ENCODE results near the gene NFIB. TPM values are rescaled to one million over a fixed set of nuclear protein-coding genes. Genes with fewer than 3 reads are reported as not detected.

Gene NFIB
- total RNA-seq, 1 donor from 2014 or later, result 99.9 TPM

- no peaks in the 10 kb centered on the region for H3K4me1 ChIP-seq
- no peak for TF ChIP-seq CTCF (IDR thresholded peaks at IDR 0.05)
- H3K4me3 ChIP-seq, result no peak overlapping the region
- no peaks in the 10 kb centered on the region for H3K36me3 ChIP-seq
- H3K9me3 ChIP-seq, result no peaks in the 10 kb centered on the region
- no peak overlapping the region for H3K27ac ChIP-seq
- no peak for DNase-seq (ENCODE audit: low spot score in 2 of 2)
- H3K27me3 ChIP-seq, result no peaks in the 10 kb centered on the region
- intact Hi-C loops (cut with DNase I), result no loop called here
These were observed 247.1 kb downstream of the NFIB start for GRCh38 chr9:14066831-14067230.

- DNase-seq (ENCODE audit: low spot score in 2 of 2), result no peak
- Histone ChIP-seq H3K9me3 (no peaks in the 10 kb centered on the region), H3K27ac (no peak overlapping the region), H3K4me1 (no peaks in the 10 kb centered on the region), H3K27me3 (no peaks in the 10 kb centered on the region), H3K36me3 (no peaks in the 10 kb centered on the region), H3K4me3 (no peak overlapping the region)
- intact Hi-C loops (cut with DNase I), result no loop called here
- no peak for TF ChIP-seq CTCF (IDR thresholded peaks at IDR 0.05)
These were observed 247.9 kb downstream of the NFIB start for GRCh38 chr9:14066032-14066431.

GRCh38 chr9:14064940-14065339, 249.0 kb downstream of the NFIB start:
- Histone ChIP-seq H3K36me3 (no peaks in the 10 kb centered on the region), H3K27me3 (no peaks in the 10 kb centered on the region), H3K9me3 (no peaks in the 10 kb centered on the region), H3K27ac (no peak overlapping the region), H3K4me1 (no peaks in the 10 kb centered on the region), H3K4me3 (no peak overlapping the region)
- DNase-seq (ENCODE audit: low spot score in 2 of 2), result no peak
- TF ChIP-seq CTCF (IDR thresholded peaks at IDR 0.05), result no peak
- intact Hi-C loops (cut with DNase I), result no loop called here

- DNase-seq (ENCODE audit: low spot score in 2 of 2), result no peak
These were observed 250.2 kb downstream of the NFIB start for GRCh38 chr9:14063756-14064155.

GRCh38 chr9:14062586-14063221, 251.2 kb downstream of the NFIB start:
- H3K27ac ChIP-seq, result no peak overlapping the region
- DNase-seq (ENCODE audit: low spot score in 2 of 2), result no peak
- no peak overlapping the region for H3K4me3 ChIP-seq
- no peak for TF ChIP-seq CTCF (IDR thresholded peaks at IDR 0.05)
- H3K4me1 ChIP-seq, result no peaks in the 10 kb centered on the region
- no peaks in the 10 kb centered on the region for H3K9me3 ChIP-seq
- H3K27me3 ChIP-seq, result no peaks in the 10 kb centered on the region
- intact Hi-C loops (cut with DNase I), result no loop called here
- H3K36me3 ChIP-seq, result no peaks in the 10 kb centered on the region

More at GRCh38 chr9:14063756-14064155, 250.2 kb downstream of the NFIB start:
- Histone ChIP-seq H3K27ac (no peak overlapping the region), H3K4me3 (no peak overlapping the region), H3K36me3 (no peaks in the 10 kb centered on the region), H3K4me1 (no peaks in the 10 kb centered on the region), H3K9me3 (no peaks in the 10 kb centered on the region), H3K27me3 (no peaks in the 10 kb centered on the region)
- TF ChIP-seq CTCF (IDR thresholded peaks at IDR 0.05), result no peak
- intact Hi-C loops (cut with DNase I), result no loop called here
